Activated CD8-positive, alpha-beta memory T cell treated with anti-CD3 and anti-CD28 coated beads, Interleukin-2, amount 50 U/mL, for 4 hours (primary cell): Measurements from ENCODE around the gene NTSR1.

ENCODE experiments used
- DNase-seq: peaks from one replicate; pipeline ENCODE4 v3.0.0-alpha.2; 2020

NTSR1 gene

GRCh38 chr20:62708591-62709536 is at the start of gene NTSR1:
NTSR1 (plus strand) TSS chr20:62708836; CDS start chr20:62709208, 372 bp downstream.
- DNase-seq: no peak

GRCh38 chr20:62659488-62660239 is 49.0 kb upstream of the NTSR1 start:
- DNase-seq: no peak

GRCh38 chr20:62660240-62660615 is 48.4 kb upstream of the NTSR1 start:
- no peak for DNase-seq

- no peak for DNase-seq
These were observed 47.9 kb upstream of the NTSR1 start for GRCh38 chr20:62660768-62661167.

GRCh38 chr20:62661647-62662046 is 47.0 kb upstream of the NTSR1 start:
- DNase-seq: no peak

- no peak for DNase-seq
These were observed 46.2 kb upstream of the NTSR1 start for GRCh38 chr20:62662422-62662821.

- no peak for DNase-seq
These were observed 45.3 kb upstream of the NTSR1 start for GRCh38 chr20:62663145-62664018.

- DNase-seq: no peak
These were observed 44.3 kb upstream of the NTSR1 start for GRCh38 chr20:62664019-62664971.

GRCh38 chr20:62665153-62665754 is 43.4 kb upstream of the NTSR1 start:
- no peak for DNase-seq

GRCh38 chr20:62665826-62666735 is 42.6 kb upstream of the NTSR1 start:
- DNase-seq: no peak

GRCh38 chr20:62666736-62667529 is 41.7 kb upstream of the NTSR1 start:
- no peak for DNase-seq

GRCh38 chr20:62667530-62668440 is 40.9 kb upstream of the NTSR1 start:
- DNase-seq: no peak

GRCh38 chr20:62668441-62669027 is 40.1 kb upstream of the NTSR1 start:
- peak; percentile 54 for DNase-seq

- no peak for DNase-seq
These were observed 39.4 kb upstream of the NTSR1 start for GRCh38 chr20:62669249-62669648.

- no peak for DNase-seq
These were observed 38.5 kb upstream of the NTSR1 start for GRCh38 chr20:62670156-62670555.

- DNase-seq: no peak
These were observed 37.6 kb upstream of the NTSR1 start for GRCh38 chr20:62670998-62671397.

- DNase-seq: no peak
These were observed 36.9 kb upstream of the NTSR1 start for GRCh38 chr20:62671765-62672164.

- DNase-seq: no peak
These were observed 34.3 kb upstream of the NTSR1 start for GRCh38 chr20:62674370-62674769.
